NK-92 (cell line): ENCODE results near the gene GATA1.

Source experiments
- DNase-seq: peaks from one replicate; lab custom pipeline; 2025; ENCODE audit not compliant: unreplicated experiment; lab: John Stamatoyannopoulos, UW

The GATA1 gene

DNA sequence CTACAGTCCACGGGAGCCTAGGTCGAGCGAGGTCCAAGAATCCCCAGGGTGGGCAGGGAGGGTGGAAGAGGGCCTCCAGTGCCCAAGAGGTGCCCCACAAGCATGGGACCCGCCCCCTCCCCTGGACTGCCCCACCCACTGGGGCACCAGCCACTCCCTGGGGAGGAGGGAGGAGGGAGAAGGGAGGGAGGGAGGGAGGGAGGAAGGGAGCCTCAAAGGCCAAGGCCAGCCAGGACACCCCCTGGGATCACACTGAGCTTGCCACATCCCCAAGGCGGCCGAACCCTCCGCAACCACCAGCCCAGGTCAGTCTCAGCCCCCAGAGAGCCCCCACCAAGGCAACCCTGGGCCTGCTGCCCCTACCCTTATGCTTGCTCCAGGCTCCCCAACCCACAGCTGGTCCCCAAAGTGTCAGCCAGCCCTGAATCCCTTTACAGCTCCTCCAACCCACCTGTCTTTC, at the start of gene GATA1:
TSS of gene GATA1 (plus strand) at position 250 of the 460 bp plus-strand sequence. CDS start 4,520 bp downstream, outside the sequence.
- DNase-seq: no peak

DNA sequence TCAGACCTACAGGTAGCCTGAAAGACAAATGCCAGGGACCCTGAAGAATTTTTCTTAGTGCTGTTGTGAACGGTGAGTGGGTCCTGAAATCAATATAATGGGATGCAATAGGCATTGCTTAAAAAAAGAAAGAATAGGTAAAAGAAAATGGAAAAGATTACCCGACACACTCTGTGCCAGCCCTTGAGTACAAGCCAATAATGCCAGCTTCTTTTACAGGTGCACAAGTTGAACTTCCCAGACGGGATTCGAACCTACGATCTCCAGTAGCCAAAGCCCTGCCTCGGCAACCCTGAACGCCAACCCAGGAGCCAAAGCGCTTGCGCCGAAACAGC, 49.5 kb upstream of the GATA1 start:
- no peak for DNase-seq

DNA sequence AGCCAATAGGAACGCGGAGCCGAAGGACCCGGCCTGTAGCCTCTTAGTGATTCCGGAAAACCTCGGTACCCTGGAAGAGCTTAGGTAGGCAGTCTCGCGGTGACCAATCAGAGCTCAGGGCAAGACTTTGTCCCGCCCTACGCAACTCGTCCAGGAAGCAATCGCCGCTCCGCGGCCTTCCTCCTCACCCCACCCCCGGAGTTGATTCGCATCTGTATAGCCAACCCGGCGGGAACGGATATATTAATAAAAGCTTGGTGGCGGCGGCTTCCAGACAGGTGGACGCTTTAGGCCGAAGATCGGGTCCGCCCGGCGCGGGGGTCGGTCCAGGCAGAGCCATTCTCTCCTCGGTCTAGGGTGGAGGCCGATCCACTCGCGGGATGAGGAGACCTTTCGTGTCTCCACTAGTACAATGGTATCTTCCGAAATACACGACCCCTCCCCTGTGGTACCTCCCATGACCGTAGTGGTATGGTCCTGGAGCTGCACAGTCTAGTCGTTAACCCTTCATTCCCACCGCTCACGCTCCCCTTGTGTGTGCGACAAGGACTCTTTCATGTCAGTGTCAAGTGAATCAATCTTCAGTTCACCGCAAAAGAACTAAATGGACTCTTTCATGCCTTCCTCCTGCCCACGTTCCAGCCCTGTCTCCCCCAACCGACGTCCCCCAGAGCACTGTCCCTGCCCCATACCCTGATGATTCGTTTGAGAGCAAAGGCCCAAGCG, 49.0 kb upstream of the GATA1 start:
- DNase-seq: peak; percentile 18

DNA sequence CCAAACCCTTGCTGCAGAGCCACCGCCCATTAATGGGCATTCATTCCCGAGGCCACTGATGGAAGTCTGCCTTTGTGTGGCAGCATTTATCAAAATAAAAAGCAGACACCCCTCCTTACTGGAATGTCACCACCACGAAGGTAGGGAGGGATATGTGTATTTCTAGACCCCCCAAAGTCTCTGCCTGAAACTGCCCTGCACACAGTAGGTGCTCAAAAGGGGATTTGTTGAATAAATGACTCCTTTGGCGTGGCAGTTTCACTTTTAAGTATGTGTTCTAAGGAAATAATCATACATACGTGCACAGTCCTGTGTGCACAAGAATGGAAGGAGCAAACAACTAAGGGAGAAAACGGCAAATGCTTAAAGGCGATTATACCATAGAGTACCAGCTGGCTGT, 48.5 kb upstream of the GATA1 start:
- DNase-seq: no peak

- DNase-seq: no peak
Observed at GRCh38 chrX:48741834-48742233, 44.6 kb upstream of the GATA1 start.

DNA sequence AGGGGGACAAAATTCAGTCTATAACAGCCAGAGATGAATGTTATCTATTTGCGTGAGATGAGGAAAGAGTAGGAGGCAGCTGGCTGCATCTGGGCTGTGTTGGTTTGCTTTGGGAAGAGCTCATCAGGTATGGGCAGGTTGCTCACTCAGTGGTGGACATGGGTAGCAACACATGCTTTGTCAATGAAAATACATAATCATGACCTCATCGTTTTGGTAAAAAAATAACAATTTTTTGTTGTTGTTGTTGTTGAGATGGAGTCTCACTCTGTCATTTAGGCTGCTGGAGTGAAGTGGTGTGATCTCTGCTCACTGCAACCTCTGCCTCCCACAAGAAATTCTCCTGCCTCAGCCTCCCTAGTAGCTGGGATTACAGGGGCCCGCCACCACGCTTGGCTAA, 41.2 kb upstream of the GATA1 start:
- no peak for DNase-seq

DNA sequence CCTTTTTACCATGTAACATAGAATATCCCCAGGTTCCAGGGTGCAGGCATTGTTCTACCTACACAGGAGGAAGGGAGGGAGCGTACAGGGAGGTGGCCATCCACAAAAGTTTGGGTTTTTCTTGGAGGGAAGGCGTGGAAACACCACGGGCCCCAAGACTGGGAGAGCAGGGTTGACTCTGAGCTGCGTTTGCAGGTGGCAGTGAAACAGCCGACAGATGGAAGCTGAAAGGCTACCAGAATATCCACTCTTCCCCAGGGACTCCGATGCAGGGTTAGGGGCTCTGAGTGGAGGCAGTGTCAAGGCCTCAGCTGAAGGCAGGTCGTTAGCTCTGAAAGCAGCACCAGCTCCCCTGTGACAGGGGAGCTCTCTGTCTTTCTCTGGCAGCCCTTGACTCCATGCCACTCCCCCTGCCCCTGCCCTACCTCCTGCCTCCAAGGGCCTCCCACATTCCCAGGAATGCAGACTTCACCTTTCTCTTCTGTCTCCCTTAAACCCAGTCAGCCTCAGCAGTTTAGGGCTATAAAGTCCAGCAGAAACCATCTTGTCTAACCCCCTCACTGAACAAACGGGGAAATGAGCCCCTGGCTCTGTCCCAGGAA, 38.9 kb upstream of the GATA1 start:
- DNase-seq: no peak

GRCh38 chrX:48749182-48749581, 37.2 kb upstream of the GATA1 start:
- no peak for DNase-seq

GRCh38 chrX:48751343-48751742, 35.0 kb upstream of the GATA1 start:
- no peak for DNase-seq

GRCh38 chrX:48752498-48752897, 33.9 kb upstream of the GATA1 start:
- no peak for DNase-seq

- DNase-seq: no peak
Observed at GRCh38 chrX:48753708-48754228, 32.6 kb upstream of the GATA1 start.

DNA sequence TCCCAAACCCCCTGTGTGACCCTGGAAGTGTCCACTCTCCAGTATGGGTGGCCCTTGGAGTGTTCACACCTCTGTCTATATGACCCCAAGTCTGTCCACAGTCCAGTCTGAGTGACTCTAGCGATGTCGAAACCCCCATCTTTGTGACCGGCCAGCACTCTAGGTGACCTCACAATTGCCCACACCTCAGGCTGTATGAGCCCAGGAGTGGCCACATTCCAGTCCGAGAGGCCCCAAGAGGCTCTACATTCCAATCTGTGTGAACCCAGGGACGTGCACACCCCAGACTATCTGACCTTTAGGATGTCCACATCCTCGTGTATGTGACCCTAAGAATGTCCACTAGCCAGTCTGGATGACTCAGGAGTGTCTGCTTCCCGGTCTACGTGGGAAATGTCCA, 32.2 kb upstream of the GATA1 start:
- no peak for DNase-seq

- no peak for DNase-seq
Observed at GRCh38 chrX:48761674-48762471, 24.5 kb upstream of the GATA1 start, which contains the start of gene GLOD5. Gene GLOD5, plus strand, starts transcription at chrX:48761747. Its CDS starts 44 bp downstream, at chrX:48761791.

GRCh38 chrX:48769230-48769629, 17.2 kb upstream of the GATA1 start:
- no peak for DNase-seq

GRCh38 chrX:48770296-48770695, 16.1 kb upstream of the GATA1 start:
- DNase-seq: no peak

- DNase-seq: no peak
Observed at GRCh38 chrX:48772602-48773001, 13.8 kb upstream of the GATA1 start.

- DNase-seq: no peak
Observed at GRCh38 chrX:48776818-48777439, 9.5 kb upstream of the GATA1 start.

DNA sequence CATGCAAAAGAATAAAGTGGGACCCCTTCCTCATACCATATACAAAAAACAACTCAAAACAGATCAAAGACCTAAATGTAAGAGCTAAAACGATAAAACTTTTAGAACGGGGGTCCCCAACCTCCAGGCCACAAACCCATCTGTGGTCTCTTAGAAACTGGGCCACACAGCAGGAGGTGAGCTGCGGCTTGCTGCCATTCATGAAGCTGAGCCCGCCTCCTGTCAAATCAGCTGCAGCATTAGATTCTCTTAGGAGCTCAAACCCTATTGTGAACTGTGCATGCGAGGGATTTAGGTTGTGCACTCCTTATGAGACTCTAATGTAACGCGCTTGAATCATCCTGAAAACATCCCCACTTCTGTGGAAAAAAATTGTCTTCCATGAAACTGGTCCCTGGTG, 7.0 kb upstream of the GATA1 start:
- no peak for DNase-seq

GRCh38 chrX:48781705-48782104, 4.7 kb upstream of the GATA1 start:
- DNase-seq: no peak

GRCh38 chrX:48782216-48782615, 4.2 kb upstream of the GATA1 start:
- DNase-seq: no peak

GRCh38 chrX:48782795-48783194, 3.6 kb upstream of the GATA1 start:
- DNase-seq: no peak
